ENCODE results near the gene FARP1. TPM values are rescaled to one million over a fixed set of nuclear protein-coding genes. Genes with fewer than 3 reads are reported as not detected.

FARP1 gene
- total and polyA plus RNA-seq, 8 donors = 11.6 to 319 (median 70.3) TPM

DNA sequence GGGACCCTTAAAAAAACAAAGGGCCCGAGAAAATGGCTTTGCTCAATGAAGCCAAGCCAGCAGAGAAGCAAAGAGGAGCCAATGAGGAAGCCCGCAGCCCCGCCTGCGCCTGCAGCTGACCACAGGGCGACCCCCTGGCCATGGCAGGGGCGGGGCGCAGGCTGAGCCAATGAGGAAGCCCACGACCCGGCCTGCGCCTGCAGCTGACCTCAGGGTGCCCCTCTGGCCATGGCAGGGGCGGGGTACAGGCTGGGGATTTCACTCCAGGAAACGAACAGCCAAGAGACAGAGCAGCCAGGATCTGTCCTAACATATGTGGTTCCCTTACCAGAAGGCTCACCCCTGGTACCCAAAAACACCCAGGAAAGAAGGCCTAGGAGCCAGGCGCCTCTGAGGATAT, 332.6 kb downstream of the FARP1 start:
- TF ChIP-seq POLR2AphosphoS5 (IDR thresholded peaks at IDR 0.05) (no peak), EP300 (IDR thresholded peaks at IDR 0.05) (no peak), POLR2A (IDR thresholded peaks at IDR 0.05) (no peak)
- TF ChIP-seq, protein P1, sequence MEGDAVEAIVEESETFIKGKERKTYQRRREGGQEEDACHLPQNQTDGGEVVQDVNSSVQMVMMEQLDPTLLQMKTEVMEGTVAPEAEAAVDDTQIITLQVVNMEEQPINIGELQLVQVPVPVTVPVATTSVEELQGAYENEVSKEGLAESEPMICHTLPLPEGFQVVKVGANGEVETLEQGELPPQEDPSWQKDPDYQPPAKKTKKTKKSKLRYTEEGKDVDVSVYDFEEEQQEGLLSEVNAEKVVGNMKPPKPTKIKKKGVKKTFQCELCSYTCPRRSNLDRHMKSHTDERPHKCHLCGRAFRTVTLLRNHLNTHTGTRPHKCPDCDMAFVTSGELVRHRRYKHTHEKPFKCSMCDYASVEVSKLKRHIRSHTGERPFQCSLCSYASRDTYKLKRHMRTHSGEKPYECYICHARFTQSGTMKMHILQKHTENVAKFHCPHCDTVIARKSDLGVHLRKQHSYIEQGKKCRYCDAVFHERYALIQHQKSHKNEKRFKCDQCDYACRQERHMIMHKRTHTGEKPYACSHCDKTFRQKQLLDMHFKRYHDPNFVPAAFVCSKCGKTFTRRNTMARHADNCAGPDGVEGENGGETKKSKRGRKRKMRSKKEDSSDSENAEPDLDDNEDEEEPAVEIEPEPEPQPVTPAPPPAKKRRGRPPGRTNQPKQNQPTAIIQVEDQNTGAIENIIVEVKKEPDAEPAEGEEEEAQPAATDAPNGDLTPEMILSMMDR (IDR thresholded peaks at IDR 0.05) = no peak
- Histone ChIP-seq H3K4me3 (no peak overlapping the region), H3K27ac (peak overlapping the region; percentile 36 to 68 (median 50)), H3K4me1 (peaks cover 28 to 77% (median 61%) of the 10 kb centered on the region in 4 donors), H3K27me3 (no peaks in the 10 kb centered on the region), H3K9me3 (no peaks in the 10 kb centered on the region), H3K36me3 (peaks cover 15 to 44% (median 38%) of the 10 kb centered on the region in 4 donors)
- intact Hi-C loops (cut with DNase I; ENCODE audit: low total_unique reads) = no loop called here
- peak in 1 of 2 donors; percentile 53 for DNase-seq
- WGBS, 5 donors = 55 to 70% (median 57%) methylated on average over 9 to 13 of the region's 13 CpGs

DNA sequence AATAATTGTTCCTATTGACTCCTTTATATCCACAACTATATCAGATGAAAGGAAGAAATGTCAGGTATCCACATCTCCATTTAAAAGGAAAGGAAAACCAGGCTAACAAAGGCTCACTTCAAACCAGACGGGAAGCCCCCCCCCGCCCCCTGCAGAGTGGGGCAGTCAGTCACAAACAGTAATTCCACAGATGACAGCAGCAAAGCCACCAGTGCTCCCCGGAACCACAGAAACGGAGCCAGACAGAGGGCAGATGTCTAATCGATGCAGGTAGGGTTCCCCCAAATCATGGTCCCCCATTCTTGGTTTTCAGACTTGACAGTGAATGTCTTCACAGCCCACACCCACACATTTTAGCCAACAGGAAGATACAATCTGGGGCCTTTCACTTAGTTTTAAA, 333.2 kb downstream of the FARP1 start:
- H3K36me3 ChIP-seq = peaks cover 15 to 38% (median 35%) of the 10 kb centered on the region in 4 donors
- no peaks in the 10 kb centered on the region for H3K9me3 ChIP-seq
- peaks cover 32 to 83% (median 66%) of the 10 kb centered on the region in 4 donors for H3K4me1 ChIP-seq
- H3K27me3 ChIP-seq = no peaks in the 10 kb centered on the region
- no peak for DNase-seq
- H3K4me3 ChIP-seq = peak overlapping the region in 1 of 4 donors; percentile 24
- peak overlapping the region; percentile 16 to 68 (median 44) for H3K27ac ChIP-seq
- intact Hi-C loops (cut with DNase I; ENCODE audit: low total_unique reads) = no loop called here
- WGBS, 5 donors = 40 to 59% (median 44%) methylated on average over 5 of the region's 5 CpGs
- TF ChIP-seq EP300 (IDR thresholded peaks at IDR 0.05) (no peak), POLR2AphosphoS5 (IDR thresholded peaks at IDR 0.05) (no peak), POLR2A (IDR thresholded peaks at IDR 0.05) (no peak)
- TF ChIP-seq, protein P1 (IDR thresholded peaks at IDR 0.05) = no peak

DNA sequence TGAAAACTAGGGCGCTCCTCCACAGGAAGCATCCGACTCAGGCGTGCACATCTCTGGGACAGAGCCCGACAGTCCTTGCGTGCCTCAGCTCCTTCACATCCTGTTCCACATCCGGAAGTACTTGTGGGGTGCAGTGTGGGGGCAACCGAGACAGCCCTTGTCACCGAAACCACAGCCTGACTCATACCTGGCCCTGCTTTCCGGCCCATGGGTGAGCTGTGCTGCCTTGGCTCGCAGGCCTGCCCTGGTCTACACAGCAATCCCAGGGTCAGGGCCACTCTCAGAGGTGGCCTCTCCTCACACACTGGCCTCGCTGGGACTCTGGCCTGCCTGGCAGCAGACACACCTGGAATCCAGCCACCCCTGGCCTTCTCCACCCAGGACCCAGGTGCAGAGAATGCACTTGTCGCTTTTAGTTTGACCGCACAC, 333.7 kb downstream of the FARP1 start:
- peak overlapping the region; percentile 28 to 68 (median 64) for H3K27ac ChIP-seq
- DNase-seq = peak; percentile 66 to 81
- H3K27me3 ChIP-seq = no peaks in the 10 kb centered on the region
- H3K4me3 ChIP-seq = peak overlapping the region in 1 of 4 donors; percentile 24
- intact Hi-C loops (cut with DNase I; ENCODE audit: low total_unique reads) = no loop called here
- H3K9me3 ChIP-seq = no peaks in the 10 kb centered on the region
- peaks cover 36 to 85% (median 67%) of the 10 kb centered on the region in 4 donors for H3K4me1 ChIP-seq
- 43 to 55% (median 48%) methylated on average over 13 of the region's 13 CpGs for WGBS, 5 donors
- H3K36me3 ChIP-seq = peaks cover 12 to 35% (median 32%) of the 10 kb centered on the region in 4 donors
- TF ChIP-seq POLR2AphosphoS5 (IDR thresholded peaks at IDR 0.05) (peak in 2 of 3 donors; percentile 67 to 70), EP300 (IDR thresholded peaks at IDR 0.05) (no peak), POLR2A (IDR thresholded peaks at IDR 0.05) (no peak)

DNA sequence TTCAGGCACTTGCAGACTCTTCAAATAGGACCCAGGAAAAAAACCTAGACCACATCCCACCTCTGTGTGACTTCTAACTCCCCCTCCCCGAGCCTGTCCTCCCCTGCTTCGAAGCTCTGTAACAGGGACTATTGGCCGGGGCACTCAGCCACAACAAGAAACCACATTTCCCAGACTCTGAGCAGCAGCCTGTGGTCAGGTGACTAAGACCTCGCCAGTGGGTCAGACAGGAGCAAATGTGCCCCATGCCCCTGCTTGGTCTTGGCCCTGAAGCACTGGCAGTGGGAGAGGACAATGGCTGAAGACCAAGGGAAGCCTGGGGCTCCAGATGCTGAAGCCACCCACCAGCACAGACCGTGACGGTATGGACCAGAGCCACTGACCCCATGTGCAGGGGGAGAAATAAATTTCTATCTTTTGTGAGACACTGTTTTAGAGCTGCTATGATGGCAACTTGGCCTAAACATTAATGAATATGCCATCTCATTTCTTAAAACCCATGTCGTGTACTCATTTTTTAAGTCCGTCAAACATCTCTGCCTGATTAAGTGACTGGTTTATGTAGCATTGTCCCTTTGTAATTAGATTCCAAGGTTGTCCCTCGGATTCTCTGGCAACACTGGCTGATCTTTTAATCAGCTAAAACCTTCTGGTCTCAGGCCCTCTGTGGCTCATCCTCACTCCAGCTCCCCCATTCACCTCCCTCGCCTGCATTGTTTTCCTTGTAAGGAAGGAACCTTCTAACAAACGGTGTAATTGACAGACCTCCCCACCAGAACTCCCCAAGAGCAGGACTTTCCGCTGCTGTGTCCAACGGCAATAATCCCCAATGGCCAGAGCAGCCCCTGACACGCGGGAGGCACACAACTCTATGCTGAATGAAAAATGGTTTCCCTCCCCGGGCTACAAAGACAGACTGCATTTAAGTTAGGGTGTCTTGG, 335.6 kb downstream of the FARP1 start:
- TF ChIP-seq POLR2A (IDR thresholded peaks at IDR 0.05) (no peak), EP300 (IDR thresholded peaks at IDR 0.05) (no peak), POLR2AphosphoS5 (IDR thresholded peaks at IDR 0.05) (no peak)
- TF ChIP-seq, protein P1 (IDR thresholded peaks at IDR 0.05) = no peak
- peak overlapping the region in 3 of 5 donors; percentile 20 to 38 (median 23) for H3K27ac ChIP-seq
- H3K27me3 ChIP-seq = no peaks in the 10 kb centered on the region
- H3K4me1 ChIP-seq = peaks cover 51 to 89% (median 77%) of the 10 kb centered on the region in 4 donors
- H3K9me3 ChIP-seq = no peaks in the 10 kb centered on the region
- intact Hi-C loops (cut with DNase I; ENCODE audit: low total_unique reads) = no loop called here
- DNase-seq = no peak
- 71 to 89% (median 80%) methylated on average over 15 to 16 of the region's 16 CpGs for WGBS, 5 donors
- H3K36me3 ChIP-seq = peaks cover 7 to 26% (median 18%) of the 10 kb centered on the region in 4 donors
- H3K4me3 ChIP-seq = no peak overlapping the region
